H1 (cell line): ENCODE measurements around the gene TSPAN9. TPM values are rescaled to one million over a fixed set of nuclear protein-coding genes. Genes with fewer than 3 reads are reported as not detected.

ENCODE experiments used
- BACH1 ChIP-seq: IDR thresholded peaks from 2 replicates; pipeline ENCODE4 v1.6.1; 2012; ENCODE audit warnings: low read length, improper control_type of control experiment
- CHD7 ChIP-seq: fragments of 300-600 bp; sonication (generic); IDR thresholded peaks from 2 replicates; pipeline ENCODE4 v1.7.1; 2012; ENCODE audit warnings: low read length, moderate library complexity, mild to moderate bottlenecking, inconsistent platforms; ENCODE audit not compliant: insufficient replicate concordance
- KDM4A ChIP-seq: IDR thresholded peaks from one replicate; pipeline ENCODE4 v1.7.1; 2012; ENCODE audit warnings: low read depth, mild to moderate bottlenecking, moderate library complexity, low read length, inconsistent platforms; ENCODE audit not compliant: severe bottlenecking
- POU5F1 ChIP-seq: IDR thresholded peaks from 2 replicates; pipeline ENCODE4 v1.6.1; 2011; ENCODE audit warnings: low read depth, mild to moderate bottlenecking, low read length, moderate library complexity
- RFX5 ChIP-seq: IDR thresholded peaks from 2 replicates; pipeline ENCODE4 v1.6.1; 2011; ENCODE audit warnings: low read depth, low read length, improper control_type of control experiment, borderline replicate concordance
- TBP ChIP-seq: IDR thresholded peaks from 2 replicates; pipeline ENCODE4 v1.6.1; 2011; ENCODE audit warnings: low read depth, low read length, improper control_type of control experiment
- polyA plus RNA-seq, 7 experiments: library from polyadenylated mRNA; depleted of rRNA in 3 of 7; stranded (reverse) in 5 of 7; unstranded in 2 of 7; fragments of >200 nt in 5 of 7; fragments of 200-250 nt in 2 of 7; gene quantifications; 1 replicate in 5 of 7; 2 replicates in 1 of 7; 4 replicates in 1 of 7; pipeline versions ENCODE4 v1.2.1 to v1.2.3, GENCODE V29; 2011 to 2013; ENCODE audit warnings: missing spikeins in 2 of 7, mixed read lengths in 2 of 7
- total RNA-seq: library from RNA; stranded (reverse); fragmentation: NEBNext Ultra II Directional; extraction: Animal tissue kit (Norgen Biotek cat#: 25700); gene quantifications from 2 replicates; pipeline ENCODE4 v1.2.1, GENCODE V29; 2021

The TSPAN9 gene
- total and polyA plus RNA-seq, 2 of the 8 experiments (the other 6 are each of a cell fraction or from before 2014, with no cell fraction given), result 11.5 to 29.1 TPM

GRCh38 chr12:3101309-3102024, 24.3 kb downstream of the TSPAN9 start (continued):
- TF ChIP-seq CHD7 (no peak), TBP (no peak), POU5F1 (no peak), KDM4A (no peak), BACH1 (no peak), RFX5 (no peak)
